Loucy (cell line): ENCODE measurements around the gene MLST8.

Experiments used
- H2AFZ ChIP-seq: fragments of 200-600 bp; sonication (generic); 2 replicates; pipeline ENCODE4 v1.6.0; 2016; ENCODE audit warnings: antibody characterized with exemption, mild to moderate bottlenecking, low read length, moderate library complexity
- H3F3A ChIP-seq: fragments of 200-600 bp; 2 replicates; pipeline ENCODE4 v1.6.0; 2016; ENCODE audit warnings: antibody characterized with exemption, low read depth, mild to moderate bottlenecking
- H3K27me3 ChIP-seq: fragments of 200-600 bp; sonication (generic); 2 replicates; pipeline ENCODE4 v1.6.1; 2014; ENCODE audit warnings: low read length, mild to moderate bottlenecking; ENCODE audit not compliant: insufficient read depth, poor library complexity, severe bottlenecking
- H3K36me3 ChIP-seq: fragments of 200-600 bp; sonication (generic); 2 replicates; pipeline ENCODE4 v1.6.1; 2016; ENCODE audit warnings: low read length; ENCODE audit not compliant: insufficient read depth
- H3K4me1 ChIP-seq: fragments of 200-600 bp; sonication (generic); 2 replicates; pipeline ENCODE4 v1.5.1; 2014; ENCODE audit warnings: low read length, mild to moderate bottlenecking; ENCODE audit not compliant: insufficient read depth, poor library complexity, severe bottlenecking
- H3K4me2 ChIP-seq: fragments of 200-600 bp; sonication (generic); 2 replicates; pipeline ENCODE4 v1.6.0; 2014; ENCODE audit warnings: antibody characterized with exemption, low read length, low read depth, mild to moderate bottlenecking; ENCODE audit not compliant: poor library complexity, severe bottlenecking
- H3K4me3 ChIP-seq: fragments of 200-600 bp; sonication (generic); 2 replicates; pipeline ENCODE4 v1.5.1; 2014; ENCODE audit warnings: low read length, mild to moderate bottlenecking, mixed read lengths; ENCODE audit not compliant: poor library complexity, severe bottlenecking
- H3K79me2 ChIP-seq: fragments of 200-600 bp; sonication (generic); 2 replicates; pipeline ENCODE4 v1.6.1; 2014; ENCODE audit warnings: low read length; ENCODE audit not compliant: insufficient read depth
- H3K9ac ChIP-seq: fragments of 200-600 bp; sonication (generic); 2 replicates; pipeline ENCODE4 v1.6.0; 2014; ENCODE audit warnings: mild to moderate bottlenecking, low read depth, low read length, moderate library complexity; ENCODE audit not compliant: poor library complexity, severe bottlenecking
- H3K9me2 ChIP-seq: fragments of 200-600 bp; sonication (generic); replicated peaks from 2 replicates; pipeline ENCODE4 v1.6.1; 2016; ENCODE audit warnings: low read depth, low read length, mixed read lengths
- H3K9me3 ChIP-seq: fragments of 200-600 bp; sonication (generic); 2 replicates; pipeline ENCODE4 v1.6.1; 2014; ENCODE audit warnings: mild to moderate bottlenecking, antibody characterized with exemption, low read length, low read depth; ENCODE audit not compliant: insufficient read depth
- H4K20me1 ChIP-seq: fragments of 200-600 bp; sonication (generic); 2 replicates; pipeline ENCODE4 v1.6.0; 2014; ENCODE audit warnings: antibody characterized with exemption, low read length, mild to moderate bottlenecking; ENCODE audit not compliant: insufficient read depth, poor library complexity, severe bottlenecking
- CTCF ChIP-seq: fragments of 200-600 bp; sonication (generic); conservative IDR thresholded peaks from 2 replicates; pipeline ENCODE4 v1.5.1; 2014; ENCODE audit warnings: mild to moderate bottlenecking, antibody characterized with exemption, low read length
- EZH2phosphoT487 ChIP-seq: fragments of 200-600 bp; IDR thresholded peaks from 2 replicates; pipeline ENCODE4 v1.6.1; 2018; ENCODE audit warnings: antibody characterized with exemption, mild to moderate bottlenecking, moderate library complexity, borderline replicate concordance

Gene MLST8

DNA sequence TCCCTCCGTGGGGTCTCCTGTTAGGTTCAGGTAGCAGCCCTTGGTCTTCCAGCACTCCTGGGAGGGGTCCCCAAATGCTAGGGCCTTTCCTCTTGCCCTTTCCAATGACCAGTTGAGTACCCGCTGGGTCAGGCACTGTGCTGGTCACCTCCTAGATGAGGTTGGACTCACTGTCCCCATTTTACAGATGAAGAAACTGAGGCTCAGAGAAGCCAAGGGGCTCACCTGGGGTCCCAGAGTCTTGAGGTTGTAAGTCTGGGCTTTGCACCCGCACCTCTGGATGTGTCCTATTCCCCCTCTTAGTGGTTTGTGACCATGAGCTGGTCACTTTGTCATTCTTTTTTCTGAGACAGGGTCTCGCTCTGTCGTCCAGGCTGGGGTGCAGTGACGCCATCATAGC, 7.5 kb upstream of the MLST8 start:
- no peaks in the 10 kb centered on the region for H3K27me3 ChIP-seq

DNA sequence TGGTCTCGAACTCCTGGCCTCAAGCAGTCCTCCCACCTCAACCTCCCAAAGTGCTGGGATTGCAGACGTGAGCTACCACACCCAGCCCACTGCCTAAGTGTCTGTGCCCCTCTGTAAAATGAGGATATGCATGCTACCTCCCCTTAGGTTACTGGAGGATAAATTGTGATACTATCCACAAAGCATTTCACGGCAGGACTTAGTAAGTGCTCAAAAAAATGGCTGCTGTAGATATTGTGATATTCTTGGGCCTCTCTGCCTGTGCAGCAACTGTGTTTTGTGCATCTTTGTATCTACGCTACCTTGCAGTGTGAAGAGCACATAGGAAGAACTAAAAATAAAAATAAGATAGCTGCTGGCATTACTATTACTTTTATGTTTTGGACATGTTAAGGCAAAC, 7.0 kb upstream of the MLST8 start:
- H3K79me2 ChIP-seq = no peaks in the 10 kb centered on the region
- no peaks in the 10 kb centered on the region for H3K27me3 ChIP-seq
- no peaks in the 10 kb centered on the region for H3K9me3 ChIP-seq
- H3K9ac ChIP-seq = no peak overlapping the region
- no peak for TF ChIP-seq EZH2phosphoT487
- TF ChIP-seq CTCF = no peak
- H3K9me2 ChIP-seq = no peaks in the 10 kb centered on the region
- H3K4me1 ChIP-seq = no peaks in the 10 kb centered on the region
- H3K36me3 ChIP-seq = no peaks in the 10 kb centered on the region
- no peak overlapping the region for H3K4me2 ChIP-seq
- H3K4me3 ChIP-seq = no peak overlapping the region
- no peaks in the 10 kb centered on the region for H4K20me1 ChIP-seq
- H3F3A ChIP-seq = no peaks in the 10 kb centered on the region
- no peak overlapping the region for H2AFZ ChIP-seq

More for the DNA sequence above, 7.5 kb upstream of the MLST8 start:
- H3K4me3 ChIP-seq = no peak overlapping the region
- H3K9ac ChIP-seq = no peak overlapping the region
- H3K4me1 ChIP-seq = no peaks in the 10 kb centered on the region
- no peaks in the 10 kb centered on the region for H3K79me2 ChIP-seq
- H3F3A ChIP-seq = no peaks in the 10 kb centered on the region
- no peaks in the 10 kb centered on the region for H4K20me1 ChIP-seq
- no peaks in the 10 kb centered on the region for H3K36me3 ChIP-seq
- TF ChIP-seq CTCF (no peak), EZH2phosphoT487 (no peak)
- no peak overlapping the region for H3K4me2 ChIP-seq
- no peak overlapping the region for H2AFZ ChIP-seq
- no peaks in the 10 kb centered on the region for H3K9me2 ChIP-seq
- H3K9me3 ChIP-seq = no peaks in the 10 kb centered on the region

- no peak for TF ChIP-seq EZH2phosphoT487
- no peak for TF ChIP-seq CTCF
- H3K27me3 ChIP-seq = no peaks in the 10 kb centered on the region
- no peaks in the 10 kb centered on the region for H3K79me2 ChIP-seq
- no peak overlapping the region for H3K9ac ChIP-seq
- H3F3A ChIP-seq = no peaks in the 10 kb centered on the region
- H3K9me2 ChIP-seq = no peaks in the 10 kb centered on the region
- no peak overlapping the region for H2AFZ ChIP-seq
- no peaks in the 10 kb centered on the region for H3K36me3 ChIP-seq
- H4K20me1 ChIP-seq = no peaks in the 10 kb centered on the region
- no peaks in the 10 kb centered on the region for H3K9me3 ChIP-seq
- H3K4me1 ChIP-seq = no peaks in the 10 kb centered on the region
- no peak overlapping the region for H3K4me3 ChIP-seq
- no peak overlapping the region for H3K4me2 ChIP-seq
Observed at GRCh38 chr16:2199095-2199494, 6.2 kb upstream of the MLST8 start.
